SK-N-SH treated with all-trans-retinoic acid at 6 μM for 48 hours (cell line): Measurements from ENCODE around the gene STX3.

Experiments
- CREB5 ChIP-seq: fragments of 250-450 bp; sonication (Bioruptor Pico); IDR thresholded peaks from 2 replicates; pipeline ENCODE4 v1.5.1; 2020; ENCODE audit warnings: low read depth, mild to moderate bottlenecking, moderate library complexity
- CSRNP3 ChIP-seq: fragments of 250-450 bp; sonication (Bioruptor Pico); IDR thresholded peaks from 2 replicates; pipeline ENCODE4 v1.5.1; 2021; ENCODE audit warnings: mild to moderate bottlenecking, moderate library complexity
- ESRRG ChIP-seq: fragments of 250-450 bp; sonication (Bioruptor Pico); IDR thresholded peaks from 2 replicates; pipeline ENCODE4 v1.6.1; 2021; ENCODE audit warnings: mild to moderate bottlenecking
- POU6F1 ChIP-seq: fragments of 250-450 bp; sonication (Bioruptor Pico); IDR thresholded peaks from 2 replicates; pipeline ENCODE4 v1.8.0; 2021; ENCODE audit warnings: low read depth, mild to moderate bottlenecking, moderate library complexity, borderline replicate concordance
- TOX ChIP-seq: fragments of 250-450 bp; sonication (Bioruptor Pico); IDR thresholded peaks from 2 replicates; pipeline ENCODE4 v1.8.0; 2021; ENCODE audit warnings: mild to moderate bottlenecking, moderate library complexity, borderline replicate concordance
- ZC3H10 ChIP-seq: fragments of 250-450 bp; sonication (Bioruptor Pico); IDR thresholded peaks from 2 replicates; pipeline ENCODE4 v1.5.1; 2021; ENCODE audit warnings: mild to moderate bottlenecking, moderate library complexity
- ZFP3 ChIP-seq: fragments of 250-450 bp; sonication (Bioruptor Pico); IDR thresholded peaks from 2 replicates; pipeline ENCODE4 v1.5.0; 2020; ENCODE audit warnings: mild to moderate bottlenecking, moderate library complexity
- ZNF565 ChIP-seq: fragments of 450-650 bp; formaldehyde crosslinking; conservative IDR thresholded peaks from 2 replicates; pipeline ENCODE4 v1.5.0; 2020; ENCODE audit warnings: low read depth, mild to moderate bottlenecking, moderate library complexity
- ZNF8 ChIP-seq: fragments of 450-650 bp; formaldehyde crosslinking; IDR thresholded peaks from 2 replicates; pipeline ENCODE4 v1.5.0; 2020; ENCODE audit warnings: mild to moderate bottlenecking, moderate library complexity
- TF ChIP-seq, protein P1 (sequence below): fragments of 250-450 bp; sonication (Bioruptor Pico); IDR thresholded peaks from 2 replicates; pipeline ENCODE4 v1.8.0; 2020; ENCODE audit warnings: mild to moderate bottlenecking, moderate library complexity, borderline replicate concordance

DNA sequence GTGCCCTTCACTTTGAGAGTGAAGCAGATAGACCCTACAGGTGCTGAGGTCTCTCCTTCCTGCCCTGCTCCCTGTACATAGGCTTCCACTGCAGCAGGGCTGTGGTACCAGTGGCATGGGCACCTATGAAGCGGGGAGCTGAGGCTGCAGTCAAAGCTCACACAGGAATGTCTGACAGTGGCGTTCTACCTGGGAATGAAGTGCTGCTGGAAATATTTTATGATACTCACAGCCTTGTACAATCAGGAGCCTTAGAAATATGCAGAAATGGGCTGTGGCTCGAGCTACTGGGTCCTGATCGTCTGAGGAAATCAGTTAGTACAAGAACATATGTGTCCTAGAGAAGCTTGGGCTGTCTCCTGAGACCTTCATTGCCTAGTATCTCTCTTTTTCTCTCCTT lies 30.6 kb downstream of the STX3 start:
- TF ChIP-seq POU6F1 (CRISPR knock-in tag) (no peak), ZNF8 (CRISPR knock-in tag) (no peak), ZC3H10 (CRISPR knock-in tag) (no peak), TOX (CRISPR knock-in tag) (no peak), CREB5 (CRISPR knock-in tag) (no peak), CSRNP3 (CRISPR knock-in tag) (no peak), ZFP3 (CRISPR knock-in tag) (no peak), ESRRG (no peak), ZNF565 (CRISPR knock-in tag) (no peak)
- TF ChIP-seq, protein P1, sequence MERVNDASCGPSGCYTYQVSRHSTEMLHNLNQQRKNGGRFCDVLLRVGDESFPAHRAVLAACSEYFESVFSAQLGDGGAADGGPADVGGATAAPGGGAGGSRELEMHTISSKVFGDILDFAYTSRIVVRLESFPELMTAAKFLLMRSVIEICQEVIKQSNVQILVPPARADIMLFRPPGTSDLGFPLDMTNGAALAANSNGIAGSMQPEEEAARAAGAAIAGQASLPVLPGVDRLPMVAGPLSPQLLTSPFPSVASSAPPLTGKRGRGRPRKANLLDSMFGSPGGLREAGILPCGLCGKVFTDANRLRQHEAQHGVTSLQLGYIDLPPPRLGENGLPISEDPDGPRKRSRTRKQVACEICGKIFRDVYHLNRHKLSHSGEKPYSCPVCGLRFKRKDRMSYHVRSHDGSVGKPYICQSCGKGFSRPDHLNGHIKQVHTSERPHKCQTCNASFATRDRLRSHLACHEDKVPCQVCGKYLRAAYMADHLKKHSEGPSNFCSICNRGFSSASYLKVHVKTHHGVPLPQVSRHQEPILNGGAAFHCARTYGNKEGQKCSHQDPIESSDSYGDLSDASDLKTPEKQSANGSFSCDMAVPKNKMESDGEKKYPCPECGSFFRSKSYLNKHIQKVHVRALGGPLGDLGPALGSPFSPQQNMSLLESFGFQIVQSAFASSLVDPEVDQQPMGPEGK (CRISPR knock-in tag) = no peak
